ENCODE data around the gene BAHD1.

The BAHD1 gene

GRCh38 chr15:40440743-40441564 lies at the start of gene BAHD1:
Gene BAHD1 (plus strand): TSS chr15:40440953. CDS start chr15:40458465, 17,512 bp downstream.
- Histone ChIP-seq H3K9me3 (ENCODE audit: insufficient read depth, low read depth, low read length) (no peaks in the 10 kb centered on the region), H4K20me1 (ENCODE audit: insufficient read depth, low read length, poor library complexity, severe bottlenecking) (peaks cover 41% of the 10 kb centered on the region), H3K4me3 (ENCODE audit: low read length, poor library complexity, severe bottlenecking) (peak within 1 kb of the TSS; percentile 85), H3K27me3 (ENCODE audit: insufficient read depth, low read length, poor library complexity, severe bottlenecking) (no peaks in the 10 kb centered on the region), H3F3A (ENCODE audit: low read depth) (no peaks in the 10 kb centered on the region), H3K9me2 (replicated peaks; ENCODE audit: low read depth, low read length) (no peaks in the 10 kb centered on the region), H3K4me1 (ENCODE audit: insufficient read depth, low read length, poor library complexity, severe bottlenecking) (peaks cover 47% of the 10 kb centered on the region), H3K4me2 (ENCODE audit: low read depth, low read length, poor library complexity, severe bottlenecking) (peak within 1 kb of the TSS; percentile 98), H3K36me3 (ENCODE audit: insufficient read depth, low read length) (no peaks in the 10 kb centered on the region), H2AFZ (ENCODE audit: low read length) (peak within 1 kb of the TSS; percentile 76), H3K79me2 (ENCODE audit: insufficient read depth, low read length) (peaks cover 53% of the 10 kb centered on the region), H3K9ac (ENCODE audit: low read depth, low read length, poor library complexity, severe bottlenecking) (peak within 1 kb of the TSS; percentile 90)
- no peak for TF ChIP-seq EZH2phosphoT487 (IDR thresholded peaks at IDR 0.05; ENCODE audit: borderline replicate concordance)
- TF ChIP-seq, protein P1, sequence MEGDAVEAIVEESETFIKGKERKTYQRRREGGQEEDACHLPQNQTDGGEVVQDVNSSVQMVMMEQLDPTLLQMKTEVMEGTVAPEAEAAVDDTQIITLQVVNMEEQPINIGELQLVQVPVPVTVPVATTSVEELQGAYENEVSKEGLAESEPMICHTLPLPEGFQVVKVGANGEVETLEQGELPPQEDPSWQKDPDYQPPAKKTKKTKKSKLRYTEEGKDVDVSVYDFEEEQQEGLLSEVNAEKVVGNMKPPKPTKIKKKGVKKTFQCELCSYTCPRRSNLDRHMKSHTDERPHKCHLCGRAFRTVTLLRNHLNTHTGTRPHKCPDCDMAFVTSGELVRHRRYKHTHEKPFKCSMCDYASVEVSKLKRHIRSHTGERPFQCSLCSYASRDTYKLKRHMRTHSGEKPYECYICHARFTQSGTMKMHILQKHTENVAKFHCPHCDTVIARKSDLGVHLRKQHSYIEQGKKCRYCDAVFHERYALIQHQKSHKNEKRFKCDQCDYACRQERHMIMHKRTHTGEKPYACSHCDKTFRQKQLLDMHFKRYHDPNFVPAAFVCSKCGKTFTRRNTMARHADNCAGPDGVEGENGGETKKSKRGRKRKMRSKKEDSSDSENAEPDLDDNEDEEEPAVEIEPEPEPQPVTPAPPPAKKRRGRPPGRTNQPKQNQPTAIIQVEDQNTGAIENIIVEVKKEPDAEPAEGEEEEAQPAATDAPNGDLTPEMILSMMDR (conservative IDR thresholded peaks at IDR 0.05; ENCODE audit: low read length) = peak; percentile 19

DNA sequence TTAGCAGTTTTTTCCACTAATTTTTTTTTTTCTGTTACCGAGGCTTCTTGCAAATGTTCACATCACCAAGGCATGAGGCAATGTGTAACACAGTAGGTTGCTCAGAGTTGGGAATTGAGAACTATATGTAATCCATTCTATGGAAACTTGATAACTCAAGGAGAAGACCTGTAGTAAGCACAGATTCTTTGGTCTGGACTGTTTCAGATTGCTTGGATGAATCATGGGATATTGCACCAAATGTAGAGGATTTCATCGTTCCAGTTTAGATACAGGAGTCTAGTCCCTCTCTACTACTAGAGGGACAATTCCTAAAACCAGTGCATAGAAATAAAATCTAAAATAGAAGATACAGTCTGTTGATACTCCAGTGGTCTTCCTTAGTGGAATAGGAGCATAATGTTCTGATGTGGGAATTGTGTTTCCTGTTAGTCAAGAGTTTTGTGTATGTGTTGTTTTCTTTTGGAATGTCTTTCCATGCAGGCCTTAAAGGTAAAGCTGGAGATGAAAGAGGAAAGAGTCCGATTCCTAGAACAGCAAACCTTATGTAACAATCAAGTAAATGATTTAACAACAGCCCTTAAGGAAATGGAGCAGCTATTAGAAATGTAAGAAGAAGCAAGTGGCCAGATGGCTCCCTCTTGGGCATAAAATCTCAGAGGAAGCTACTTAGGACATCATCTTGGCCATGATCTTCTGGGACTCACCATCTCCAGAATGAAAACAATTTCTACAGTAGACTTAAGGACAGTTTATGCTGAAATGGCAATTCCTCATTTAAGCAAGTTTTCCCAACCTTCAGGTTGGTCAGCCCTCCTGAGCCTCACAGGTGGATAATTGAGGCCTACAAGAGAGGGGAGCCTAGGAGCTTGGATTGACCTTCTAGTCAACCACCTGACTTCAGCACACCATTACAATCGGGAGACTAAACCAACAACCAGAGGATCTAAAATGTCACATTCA lies 47.5 kb upstream of the BAHD1 start:
- H3K36me3 ChIP-seq (ENCODE audit: insufficient read depth, low read length) = peaks cover 51% of the 10 kb centered on the region; the same call in 1 of the 2 replicates
- H3K9me2 ChIP-seq (replicated peaks; ENCODE audit: low read depth, low read length) = no peaks in the 10 kb centered on the region
- no peak overlapping the region for H3K4me2 ChIP-seq (ENCODE audit: low read depth, low read length, poor library complexity, severe bottlenecking)
- H3K27me3 ChIP-seq (ENCODE audit: insufficient read depth, low read length, poor library complexity, severe bottlenecking) = no peaks in the 10 kb centered on the region
- no peaks in the 10 kb centered on the region for H4K20me1 ChIP-seq (ENCODE audit: insufficient read depth, low read length, poor library complexity, severe bottlenecking)
- no peak overlapping the region for H2AFZ ChIP-seq (ENCODE audit: low read length)
- H3K4me3 ChIP-seq (ENCODE audit: low read length, poor library complexity, severe bottlenecking) = no peak overlapping the region
- TF ChIP-seq, protein P1 (conservative IDR thresholded peaks at IDR 0.05; ENCODE audit: low read length) = no peak
- TF ChIP-seq EZH2phosphoT487 (IDR thresholded peaks at IDR 0.05; ENCODE audit: borderline replicate concordance) = no peak
- H3K4me1 ChIP-seq (ENCODE audit: insufficient read depth, low read length, poor library complexity, severe bottlenecking) = peaks cover 10% of the 10 kb centered on the region
- no peak overlapping the region for H3K9ac ChIP-seq (ENCODE audit: low read depth, low read length, poor library complexity, severe bottlenecking)
- peaks cover 22% of the 10 kb centered on the region for H3K79me2 ChIP-seq (ENCODE audit: insufficient read depth, low read length)
- no peaks in the 10 kb centered on the region for H3K9me3 ChIP-seq (ENCODE audit: insufficient read depth, low read depth, low read length)
- peaks cover 6% of the 10 kb centered on the region for H3F3A ChIP-seq (ENCODE audit: low read depth)

GRCh38 chr15:40397688-40398412 lies 42.9 kb upstream of the BAHD1 start:
- Histone ChIP-seq H3K36me3 (ENCODE audit: insufficient read depth, low read length) (peaks cover 14% of the 10 kb centered on the region; the same call in 1 of the 2 replicates), H3K9me2 (replicated peaks; ENCODE audit: low read depth, low read length) (no peaks in the 10 kb centered on the region), H3K4me3 (ENCODE audit: low read length, poor library complexity, severe bottlenecking) (peak overlapping the region; percentile 67), H3F3A (ENCODE audit: low read depth) (peaks cover 13% of the 10 kb centered on the region), H3K9me3 (ENCODE audit: insufficient read depth, low read depth, low read length) (no peaks in the 10 kb centered on the region), H4K20me1 (ENCODE audit: insufficient read depth, low read length, poor library complexity, severe bottlenecking) (no peaks in the 10 kb centered on the region), H3K27me3 (ENCODE audit: insufficient read depth, low read length, poor library complexity, severe bottlenecking) (no peaks in the 10 kb centered on the region), H3K79me2 (ENCODE audit: insufficient read depth, low read length) (0 out of 2 replicates have a peak, but pooled peaks cover 6% of the 10 kb centered on the region), H3K4me1 (ENCODE audit: insufficient read depth, low read length, poor library complexity, severe bottlenecking) (peaks cover 28% of the 10 kb centered on the region), H2AFZ (ENCODE audit: low read length) (no peak overlapping the region), H3K4me2 (ENCODE audit: low read depth, low read length, poor library complexity, severe bottlenecking) (peak overlapping the region; percentile 73), H3K9ac (ENCODE audit: low read depth, low read length, poor library complexity, severe bottlenecking) (peak overlapping the region; percentile 67)
- TF ChIP-seq, protein P1 (conservative IDR thresholded peaks at IDR 0.05; ENCODE audit: low read length) = no peak
- TF ChIP-seq EZH2phosphoT487 (IDR thresholded peaks at IDR 0.05; ENCODE audit: borderline replicate concordance) = no peak

Measured in Loucy (cell line).